Mucosa of rectum (tissue), 2 donors: ENCODE measurements around the gene SPTLC3.

Experiments used
- H3K27ac ChIP-seq, 2 donors: one replicate each; pipeline ENCODE4 v1.7.0; 2013; ENCODE audit warnings: inconsistent platforms in 2 of 2, low read depth in 2 of 2, low read length in 2 of 2
- H3K27me3 ChIP-seq, 2 donors: one replicate each; pipeline ENCODE4 v1.7.0; 2013; ENCODE audit warnings: low read length in 2 of 2; ENCODE audit not compliant: control insufficient read depth in 2 of 2, insufficient read depth in 2 of 2
- H3K36me3 ChIP-seq, 2 donors: one replicate each; pipeline ENCODE4 v1.7.0; 2013; ENCODE audit warnings: low read length in 2 of 2; ENCODE audit not compliant: control insufficient read depth in 2 of 2, insufficient read depth in 2 of 2
- H3K4me1 ChIP-seq, 2 donors: one replicate each; pipeline ENCODE4 v1.7.0; 2013; ENCODE audit warnings: low read length in 2 of 2, mild to moderate bottlenecking in 1 of 2; ENCODE audit not compliant: control insufficient read depth in 2 of 2, insufficient read depth in 2 of 2
- H3K4me3 ChIP-seq, 2 donors: one replicate each; pipeline ENCODE4 v1.7.0; 2013; ENCODE audit warnings: low read length in 2 of 2
- H3K9ac ChIP-seq, 2 donors: one replicate each; pipeline ENCODE4 v1.7.0; 2013; ENCODE audit warnings: low read length in 2 of 2, low read depth in 1 of 2, mild to moderate bottlenecking in 1 of 2
- H3K9me3 ChIP-seq, 2 donors: one replicate each; pipeline ENCODE4 v1.7.0; 2013; ENCODE audit warnings: low read length in 2 of 2; ENCODE audit not compliant: control insufficient read depth in 2 of 2
- donor health status: healthy.
- donor health status: Normal muscosa, but diverticular disease.

SPTLC3 gene

DNA sequence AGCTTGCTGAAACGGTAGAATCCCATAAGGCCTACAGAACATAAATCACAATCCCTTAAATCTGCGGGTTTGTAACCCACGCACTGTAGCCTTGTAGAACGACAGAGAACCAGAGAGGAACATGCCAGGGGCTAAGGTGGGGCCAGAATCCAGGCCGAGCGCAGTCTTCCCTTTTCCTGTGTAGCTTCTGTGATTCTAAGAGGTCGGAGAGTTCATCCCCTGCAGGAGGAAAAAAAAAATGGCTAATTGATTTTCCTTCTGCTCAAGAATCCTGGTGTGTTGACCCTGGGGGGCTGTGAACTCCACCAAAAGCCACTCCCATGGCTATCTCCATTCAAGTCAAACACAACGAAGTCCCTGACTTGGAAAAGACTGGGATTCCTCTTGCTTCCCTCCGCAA lies 96.3 kb downstream of the SPTLC3 start:
- Histone ChIP-seq H3K9ac (no peak overlapping the region), H3K27ac (no peak overlapping the region)

DNA sequence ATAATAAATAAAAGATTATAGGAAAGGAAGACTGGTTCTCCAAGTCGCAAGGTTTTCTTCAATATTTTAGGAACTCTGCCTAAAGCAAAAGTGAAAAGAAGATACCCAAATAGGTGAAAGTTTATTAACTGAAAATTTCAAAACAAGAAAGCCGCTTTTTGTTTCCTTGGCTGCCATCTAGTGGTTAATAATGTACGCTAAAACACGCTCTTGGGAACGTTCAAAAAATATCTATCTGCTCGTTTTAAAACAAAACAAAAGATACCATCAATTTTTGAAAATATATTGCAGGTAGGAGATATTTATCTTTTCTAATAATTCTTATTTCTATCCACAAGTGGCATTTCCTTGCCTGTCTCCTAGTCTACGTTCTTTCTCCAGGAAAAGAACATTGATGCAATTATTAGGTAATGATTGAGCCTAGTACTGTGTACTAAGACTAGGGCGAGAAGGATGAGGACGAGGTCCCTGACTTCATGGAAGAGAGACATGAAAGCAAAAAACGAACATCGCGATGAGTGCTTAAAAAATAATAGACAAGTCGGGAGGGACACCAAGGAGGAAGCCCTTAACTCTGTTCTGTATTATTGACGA lies 97.2 kb downstream of the SPTLC3 start:
- Histone ChIP-seq H3K4me3 (no peak overlapping the region), H3K4me1 (peaks cover 3 to 5% of the 10 kb centered on the region in 2 donors), H3K27ac (no peak overlapping the region), H3K36me3 (no peaks in the 10 kb centered on the region), H3K27me3 (no peaks in the 10 kb centered on the region), H3K9me3 (no peaks in the 10 kb centered on the region), H3K9ac (no peak overlapping the region)

More for the DNA sequence above, 96.3 kb downstream of the SPTLC3 start:
- Histone ChIP-seq H3K27me3 (no peaks in the 10 kb centered on the region), H3K36me3 (no peaks in the 10 kb centered on the region), H3K4me1 (peaks cover 3 to 5% of the 10 kb centered on the region in 2 donors), H3K4me3 (no peak overlapping the region), H3K9me3 (no peaks in the 10 kb centered on the region)

DNA sequence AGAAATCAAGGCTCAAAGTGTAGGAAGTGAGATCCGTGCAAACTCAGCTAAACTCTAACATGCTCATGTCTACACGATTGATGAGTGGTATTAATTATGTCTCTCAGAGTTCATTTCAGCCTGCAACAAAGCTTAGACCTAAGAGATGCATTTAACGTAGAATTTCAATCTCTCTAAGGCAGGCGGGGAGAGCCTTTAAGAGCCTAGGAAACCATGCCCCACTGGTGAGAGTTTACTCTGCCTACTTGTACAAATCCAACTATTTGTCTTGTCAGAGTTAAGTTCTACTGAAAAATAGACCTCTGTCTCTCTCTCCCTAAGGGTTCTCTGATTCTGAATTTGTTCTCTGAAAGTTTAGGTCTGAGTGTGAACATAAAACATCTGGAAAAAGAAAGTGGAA lies 100.9 kb downstream of the SPTLC3 start:
- Histone ChIP-seq H3K36me3 (no peaks in the 10 kb centered on the region), H3K27ac (no peak overlapping the region), H3K9ac (no peak overlapping the region), H3K27me3 (no peaks in the 10 kb centered on the region), H3K9me3 (no peaks in the 10 kb centered on the region), H3K4me1 (no peaks in the 10 kb centered on the region), H3K4me3 (no peak overlapping the region)

DNA sequence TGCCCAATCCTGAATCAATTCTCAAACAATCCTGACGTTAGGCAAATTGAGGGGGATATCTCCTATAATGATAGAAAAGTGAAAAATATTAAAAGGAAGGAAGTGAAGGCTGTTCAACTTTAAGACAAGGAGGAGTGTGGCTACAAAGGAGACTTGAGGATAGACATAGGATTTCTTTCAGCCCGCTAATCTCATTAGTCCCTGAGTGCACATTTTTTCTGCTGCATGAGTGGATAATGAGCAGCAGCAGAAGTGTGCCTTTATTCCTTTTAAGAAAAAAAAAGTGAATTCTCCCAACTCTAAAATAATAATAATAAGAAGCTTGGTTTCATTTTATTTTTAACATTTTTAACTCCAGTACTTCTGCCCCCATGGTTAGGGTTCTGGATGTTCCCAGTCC lies 102.0 kb downstream of the SPTLC3 start:
- Histone ChIP-seq H3K4me3 (no peak overlapping the region), H3K9me3 (no peaks in the 10 kb centered on the region), H3K9ac (no peak overlapping the region)

DNA sequence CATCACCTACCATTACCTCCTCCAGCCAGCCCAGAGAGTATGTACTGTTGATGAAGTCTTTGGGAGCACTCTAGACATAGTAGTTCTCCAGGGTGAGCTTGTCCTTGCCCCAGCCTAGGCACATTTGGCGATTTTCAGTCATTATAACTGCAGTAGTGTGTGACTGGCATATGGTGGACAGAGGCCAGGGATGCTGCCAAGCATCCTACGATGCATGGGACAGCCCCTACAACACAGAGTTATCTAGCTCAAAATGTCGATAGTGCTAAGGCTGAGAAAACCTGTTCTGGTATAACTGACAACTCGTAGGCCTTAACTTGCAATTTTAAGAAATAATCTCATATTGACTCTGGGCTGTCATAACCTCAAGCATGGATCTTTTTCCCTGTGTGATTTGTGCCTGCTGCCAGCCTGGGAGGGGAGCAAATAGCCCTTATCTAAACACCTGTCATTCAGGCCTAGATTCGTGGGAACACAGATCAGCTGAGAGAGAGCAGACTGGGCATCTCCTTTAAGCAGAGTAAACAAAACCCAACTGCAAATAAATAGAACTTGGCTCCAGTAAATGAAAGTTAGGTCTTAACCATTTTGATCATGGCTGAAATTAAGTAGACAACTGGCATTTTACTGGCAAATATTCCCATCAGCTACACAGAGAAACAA lies 102.6 kb downstream of the SPTLC3 start:
- Histone ChIP-seq H3K27ac (no peak overlapping the region), H3K9ac (no peak overlapping the region)

More for the DNA sequence above, 102.0 kb downstream of the SPTLC3 start:
- H3K27ac ChIP-seq: no peak overlapping the region
- no peaks in the 10 kb centered on the region for H3K27me3 ChIP-seq
- H3K4me1 ChIP-seq: no peaks in the 10 kb centered on the region
- no peaks in the 10 kb centered on the region for H3K36me3 ChIP-seq

DNA sequence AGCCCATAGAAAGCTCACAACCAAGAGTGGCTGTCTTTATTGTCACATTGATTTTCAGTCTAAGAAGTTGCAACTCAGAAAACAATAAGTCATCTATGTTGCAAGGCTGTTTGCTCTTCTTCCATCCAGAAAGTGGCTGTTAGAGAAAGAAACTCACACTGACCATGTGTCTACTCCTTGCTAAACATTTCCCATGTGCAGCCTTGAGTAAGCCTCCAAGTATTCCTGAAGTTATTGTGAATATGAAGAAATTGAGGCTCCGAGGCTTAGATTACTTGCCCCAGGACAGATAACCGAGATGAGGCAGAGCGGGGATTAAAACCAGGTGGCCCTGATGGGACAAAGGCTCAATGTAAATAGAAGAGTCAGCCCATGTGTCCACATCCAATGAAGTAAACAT lies 105.0 kb downstream of the SPTLC3 start:
- H3K9me3 ChIP-seq: no peaks in the 10 kb centered on the region
- H3K27me3 ChIP-seq: no peaks in the 10 kb centered on the region
- no peak overlapping the region for H3K27ac ChIP-seq
- no peak overlapping the region for H3K9ac ChIP-seq
- H3K4me1 ChIP-seq: no peaks in the 10 kb centered on the region
- no peak overlapping the region for H3K4me3 ChIP-seq
- H3K36me3 ChIP-seq: no peaks in the 10 kb centered on the region

More for the DNA sequence above, 102.6 kb downstream of the SPTLC3 start:
- no peaks in the 10 kb centered on the region for H3K9me3 ChIP-seq
- H3K27me3 ChIP-seq: no peaks in the 10 kb centered on the region
- H3K4me1 ChIP-seq: no peaks in the 10 kb centered on the region
- no peak overlapping the region for H3K4me3 ChIP-seq
- H3K36me3 ChIP-seq: no peaks in the 10 kb centered on the region

DNA sequence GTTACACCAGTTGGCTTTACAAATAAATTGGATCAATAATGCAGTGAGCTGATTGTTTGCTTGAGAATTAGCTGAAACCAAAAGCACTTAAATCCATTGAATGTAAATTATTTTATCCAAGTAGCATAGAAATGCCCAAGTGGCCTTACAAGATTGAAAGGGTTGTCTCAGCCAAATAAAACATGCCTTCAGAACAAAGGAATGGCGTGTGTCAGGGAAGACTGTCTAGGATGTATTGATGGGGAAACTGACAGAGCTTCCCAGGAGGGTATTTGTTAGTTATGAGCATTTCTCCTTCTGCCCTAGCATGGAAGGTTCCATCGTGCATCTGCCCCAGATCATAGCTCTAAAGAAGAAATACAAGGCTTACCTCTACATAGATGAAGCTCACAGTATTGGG lies 108.4 kb downstream of the SPTLC3 start:
- Histone ChIP-seq H3K4me1 (no peaks in the 10 kb centered on the region), H3K36me3 (no peaks in the 10 kb centered on the region), H3K27me3 (no peaks in the 10 kb centered on the region), H3K4me3 (no peak overlapping the region), H3K9ac (no peak overlapping the region), H3K9me3 (no peaks in the 10 kb centered on the region), H3K27ac (no peak overlapping the region)

DNA sequence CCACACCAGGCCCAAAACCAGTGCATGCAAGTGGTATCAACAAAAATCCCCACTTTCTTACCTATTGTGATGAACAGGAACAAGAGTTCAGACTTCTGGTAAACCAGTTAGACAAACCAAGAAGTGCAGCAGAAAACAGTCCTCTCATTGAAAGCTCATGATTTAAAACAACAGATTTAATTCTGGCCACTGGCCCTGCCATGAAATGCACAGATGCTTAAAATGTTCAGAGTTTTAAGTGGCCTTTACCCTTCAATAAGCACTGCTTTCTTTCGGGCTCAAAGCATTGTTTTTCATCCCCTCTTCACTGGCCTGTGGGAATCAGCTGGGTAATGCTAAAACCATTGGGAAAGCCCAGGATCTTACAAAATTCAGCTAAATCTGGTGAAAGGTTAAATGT lies 109.9 kb downstream of the SPTLC3 start:
- H3K36me3 ChIP-seq: no peaks in the 10 kb centered on the region
- no peaks in the 10 kb centered on the region for H3K27me3 ChIP-seq
- no peak overlapping the region for H3K27ac ChIP-seq
- no peaks in the 10 kb centered on the region for H3K4me1 ChIP-seq
- H3K4me3 ChIP-seq: no peak overlapping the region
- no peak overlapping the region for H3K9ac ChIP-seq
- H3K9me3 ChIP-seq: no peaks in the 10 kb centered on the region

DNA sequence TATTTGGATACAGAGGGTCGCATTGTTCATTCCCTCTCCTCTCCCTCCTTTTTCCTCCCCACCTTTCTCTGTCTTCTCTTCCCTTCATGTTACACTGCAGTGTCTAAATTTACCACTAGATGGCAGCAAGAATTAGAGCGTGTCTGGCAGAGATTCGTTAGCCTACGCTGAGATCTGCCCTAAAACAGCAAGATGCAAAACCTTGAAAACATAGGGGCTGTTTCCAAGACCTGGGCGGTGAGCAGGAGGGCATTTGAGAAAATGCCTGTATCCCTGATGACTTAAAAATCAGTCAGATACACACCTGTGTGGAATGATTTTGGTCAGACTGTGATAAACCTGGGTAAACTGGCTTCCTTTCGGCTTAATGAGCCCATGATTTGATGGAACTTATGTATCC lies 110.8 kb downstream of the SPTLC3 start:
- Histone ChIP-seq H3K9ac (no peak overlapping the region), H3K4me3 (no peak overlapping the region), H3K36me3 (no peaks in the 10 kb centered on the region), H3K27me3 (no peaks in the 10 kb centered on the region), H3K9me3 (no peaks in the 10 kb centered on the region), H3K27ac (no peak overlapping the region), H3K4me1 (no peaks in the 10 kb centered on the region)

DNA sequence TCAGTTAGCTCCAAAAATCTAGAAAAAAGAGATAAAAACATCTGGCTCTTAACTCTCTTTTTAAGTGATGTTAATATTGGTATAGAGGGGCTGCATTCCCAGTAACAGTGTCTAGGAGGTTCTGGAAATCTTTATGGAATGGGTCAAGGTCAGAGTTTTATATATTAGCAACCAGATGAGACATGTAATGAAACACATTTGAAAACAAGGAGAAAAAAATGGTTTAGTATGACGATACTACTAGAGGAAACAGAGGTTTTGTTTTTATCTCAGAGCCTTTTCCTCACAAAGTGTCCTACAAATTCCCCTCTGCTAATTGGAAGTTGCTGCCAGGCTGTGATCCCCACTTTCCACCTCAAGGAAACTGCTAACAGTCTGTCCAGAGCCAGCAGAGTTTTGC lies 111.7 kb downstream of the SPTLC3 start:
- H3K9ac ChIP-seq: no peak overlapping the region
- no peaks in the 10 kb centered on the region for H3K36me3 ChIP-seq
- no peak overlapping the region for H3K4me3 ChIP-seq
- H3K9me3 ChIP-seq: no peaks in the 10 kb centered on the region
- H3K4me1 ChIP-seq: no peaks in the 10 kb centered on the region
- H3K27ac ChIP-seq: no peak overlapping the region
- H3K27me3 ChIP-seq: no peaks in the 10 kb centered on the region
